ENCODE results near the gene HIC1. TPM values are rescaled to one million over a fixed set of nuclear protein-coding genes. Genes with fewer than 3 reads are reported as not detected.
A peak's percentile ranks its signal among the peaks of the same experiment; 100 is the strongest.

HIC1 gene
- total and polyA plus RNA-seq, 2 experiments from 2014 or later, result 9.4 to 10.2 TPM

DNA sequence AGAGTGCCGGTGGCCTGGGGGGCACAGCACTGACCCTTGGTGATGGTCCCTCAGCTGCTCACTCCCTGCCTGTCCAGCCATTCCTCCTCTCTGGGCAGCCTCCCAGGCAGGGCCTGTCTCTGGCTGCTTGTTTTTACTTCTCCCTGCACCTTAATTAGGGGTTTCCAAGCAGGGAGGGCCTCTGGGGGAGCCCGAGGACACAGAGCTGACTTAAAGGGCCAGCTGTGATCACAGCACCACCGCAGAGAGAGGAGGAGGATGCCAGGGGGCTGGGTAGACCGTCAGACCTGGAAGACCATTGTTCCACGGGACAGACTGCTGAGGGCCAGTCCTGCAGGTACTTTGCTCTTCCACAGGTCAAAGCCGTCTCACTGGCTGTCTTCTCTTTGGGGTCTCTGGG lies 26.2 kb upstream of the HIC1 start:
- no peaks in the 10 kb centered on the region for H3K9me3 ChIP-seq (ENCODE audit: low read depth)
- no peak for DNase-seq (ENCODE audit: low spot score)
- H3K9me2 ChIP-seq (replicated peaks; ENCODE audit: insufficient read depth), result no peaks in the 10 kb centered on the region
- no peak overlapping the region for H3K4me2 ChIP-seq
- peaks cover 40% of the 10 kb centered on the region for H3K27me3 ChIP-seq
- H3K4me1 ChIP-seq (ENCODE audit: insufficient read depth), result peaks cover 23% of the 10 kb centered on the region
- H3K36me3 ChIP-seq (replicated peaks; ENCODE audit: insufficient read depth, low read depth), result no peaks in the 10 kb centered on the region
- WGBS (ENCODE audit: low lambda C conversion rate, missing lambda C conversion rate), result 46% methylated on average over 6 of the region's 6 CpGs
- no peaks in the 10 kb centered on the region for H4K20me1 ChIP-seq (ENCODE audit: insufficient read depth, poor library complexity, severe bottlenecking)
- TF ChIP-seq, protein P1, sequence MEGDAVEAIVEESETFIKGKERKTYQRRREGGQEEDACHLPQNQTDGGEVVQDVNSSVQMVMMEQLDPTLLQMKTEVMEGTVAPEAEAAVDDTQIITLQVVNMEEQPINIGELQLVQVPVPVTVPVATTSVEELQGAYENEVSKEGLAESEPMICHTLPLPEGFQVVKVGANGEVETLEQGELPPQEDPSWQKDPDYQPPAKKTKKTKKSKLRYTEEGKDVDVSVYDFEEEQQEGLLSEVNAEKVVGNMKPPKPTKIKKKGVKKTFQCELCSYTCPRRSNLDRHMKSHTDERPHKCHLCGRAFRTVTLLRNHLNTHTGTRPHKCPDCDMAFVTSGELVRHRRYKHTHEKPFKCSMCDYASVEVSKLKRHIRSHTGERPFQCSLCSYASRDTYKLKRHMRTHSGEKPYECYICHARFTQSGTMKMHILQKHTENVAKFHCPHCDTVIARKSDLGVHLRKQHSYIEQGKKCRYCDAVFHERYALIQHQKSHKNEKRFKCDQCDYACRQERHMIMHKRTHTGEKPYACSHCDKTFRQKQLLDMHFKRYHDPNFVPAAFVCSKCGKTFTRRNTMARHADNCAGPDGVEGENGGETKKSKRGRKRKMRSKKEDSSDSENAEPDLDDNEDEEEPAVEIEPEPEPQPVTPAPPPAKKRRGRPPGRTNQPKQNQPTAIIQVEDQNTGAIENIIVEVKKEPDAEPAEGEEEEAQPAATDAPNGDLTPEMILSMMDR (IDR thresholded peaks at IDR 0.05; ENCODE audit: poor library complexity), result no peak
- TF ChIP-seq EZH2 (IDR thresholded peaks at IDR 0.05; ENCODE audit: borderline replicate concordance) (no peak), EZH2phosphoT487 (IDR thresholded peaks at IDR 0.05; ENCODE audit: low read depth, severe bottlenecking, unreplicated experiment) (no peak)
- H2AFZ ChIP-seq, result no peak overlapping the region
- no peak overlapping the region for H3K4me3 ChIP-seq
- H3K27ac ChIP-seq, result no peak overlapping the region
- H3K79me2 ChIP-seq, result peaks cover 15% of the 10 kb centered on the region

DNA sequence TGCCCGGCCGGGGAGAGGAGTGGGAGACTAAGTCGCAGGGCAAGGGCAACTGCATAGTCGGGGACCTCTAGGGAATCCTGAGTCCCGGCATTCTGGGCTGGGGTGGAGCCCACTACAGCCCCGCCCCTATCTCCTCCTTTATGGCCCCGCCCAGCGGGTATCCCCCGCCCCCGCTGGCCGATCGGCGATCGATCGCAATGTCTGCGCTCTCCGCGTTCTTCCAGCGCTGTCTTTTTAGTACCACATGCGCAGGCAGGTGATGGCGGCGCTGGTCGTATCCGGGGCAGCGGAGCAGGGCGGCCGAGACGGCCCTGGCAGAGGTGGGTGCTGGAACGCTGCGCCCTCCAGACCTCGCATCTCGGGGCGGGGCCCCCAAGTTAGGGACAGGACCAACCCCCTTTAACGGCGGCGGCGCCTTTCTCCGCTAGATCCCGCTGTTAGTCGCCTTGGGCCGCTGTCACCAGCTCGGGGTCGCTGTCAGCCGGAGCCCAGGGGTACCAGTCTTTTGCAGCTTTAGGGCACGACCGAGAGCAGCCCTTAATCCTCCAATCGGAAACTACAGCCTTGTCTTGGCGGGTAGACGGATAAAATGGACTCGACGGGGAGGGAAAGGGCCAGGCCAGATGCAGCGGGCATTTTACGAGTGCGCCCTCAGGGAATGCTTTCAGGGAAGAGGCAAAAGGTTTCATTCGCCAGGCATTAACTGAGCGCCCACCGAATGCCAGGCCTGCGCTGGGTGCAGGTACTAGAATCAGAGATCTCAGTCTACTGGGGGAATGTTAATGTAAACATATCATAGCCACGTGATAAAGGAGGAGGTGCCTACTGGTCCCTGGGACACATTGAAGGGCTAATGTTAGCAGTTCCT lies 24.8 kb upstream of the HIC1 start, which contains the start of gene DPH1:
DPH1 (plus strand) TSS at position 243 of the 868 bp plus-strand sequence; CDS start at position 260, 17 bp downstream.
- Histone ChIP-seq H3K4me1 (ENCODE audit: insufficient read depth) (peaks cover 14% of the 10 kb centered on the region), H3K9me2 (replicated peaks; ENCODE audit: insufficient read depth) (no peaks in the 10 kb centered on the region), H3K36me3 (replicated peaks; ENCODE audit: insufficient read depth, low read depth) (no peaks in the 10 kb centered on the region), H3K9me3 (ENCODE audit: low read depth) (no peaks in the 10 kb centered on the region), H4K20me1 (ENCODE audit: insufficient read depth, poor library complexity, severe bottlenecking) (no peaks in the 10 kb centered on the region), H3K27ac (no peak within 1 kb of the TSS), H3K4me3 (peak within 1 kb of the TSS; percentile 95), H2AFZ (peak within 1 kb of the TSS; percentile 81), H3K27me3 (peaks cover 25% of the 10 kb centered on the region), H3K79me2 (peaks cover 15% of the 10 kb centered on the region), H3K4me2 (peak within 1 kb of the TSS; percentile 76)
- TF ChIP-seq, protein P1 (IDR thresholded peaks at IDR 0.05; ENCODE audit: poor library complexity), result no peak
- TF ChIP-seq EZH2phosphoT487 (IDR thresholded peaks at IDR 0.05; ENCODE audit: low read depth, severe bottlenecking, unreplicated experiment) (no peak), EZH2 (IDR thresholded peaks at IDR 0.05; ENCODE audit: borderline replicate concordance) (no peak)
- peak; percentile 93 for DNase-seq (ENCODE audit: low spot score)
- 3% methylated on average over 58 of the region's 59 CpGs for WGBS (ENCODE audit: low lambda C conversion rate, missing lambda C conversion rate)

DNA sequence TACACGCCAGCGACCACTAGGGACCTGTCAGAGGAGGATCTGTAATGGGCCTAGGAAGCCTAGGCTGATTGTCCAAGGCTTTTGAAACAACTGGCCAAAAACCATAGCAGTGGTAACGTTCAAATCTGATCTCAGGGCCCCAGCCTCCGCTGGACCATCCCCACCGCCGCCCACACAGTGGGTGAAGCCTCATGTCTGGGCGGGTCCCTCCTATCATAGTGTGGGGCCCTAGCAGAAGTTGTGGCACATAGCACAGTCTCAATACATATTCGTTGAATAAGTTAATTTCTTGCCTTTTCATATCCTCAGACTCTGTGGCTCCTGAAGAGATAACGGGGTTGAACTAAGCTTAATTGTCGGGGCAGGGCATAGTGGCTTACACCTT lies 24.1 kb upstream of the HIC1 start:
- Histone ChIP-seq H3K4me1 (ENCODE audit: insufficient read depth) (peaks cover 8% of the 10 kb centered on the region), H3K4me3 (no peak overlapping the region), H3K27ac (no peak overlapping the region), H3K79me2 (peaks cover 15% of the 10 kb centered on the region), H4K20me1 (ENCODE audit: insufficient read depth, poor library complexity, severe bottlenecking) (no peaks in the 10 kb centered on the region), H3K36me3 (replicated peaks; ENCODE audit: insufficient read depth, low read depth) (no peaks in the 10 kb centered on the region), H3K27me3 (peaks cover 21% of the 10 kb centered on the region), H3K9me2 (replicated peaks; ENCODE audit: insufficient read depth) (no peaks in the 10 kb centered on the region), H3K4me2 (peak overlapping the region; percentile 76), H2AFZ (no peak overlapping the region), H3K9me3 (ENCODE audit: low read depth) (no peaks in the 10 kb centered on the region)
- DNase-seq (ENCODE audit: low spot score), result no peak
- WGBS (ENCODE audit: low lambda C conversion rate, missing lambda C conversion rate), result 31% methylated on average over 10 of the region's 10 CpGs
- TF ChIP-seq, protein P1 (IDR thresholded peaks at IDR 0.05; ENCODE audit: poor library complexity), result peak; percentile 53
- no peak for TF ChIP-seq EZH2 (IDR thresholded peaks at IDR 0.05; ENCODE audit: borderline replicate concordance)
- TF ChIP-seq EZH2phosphoT487 (IDR thresholded peaks at IDR 0.05; ENCODE audit: low read depth, severe bottlenecking, unreplicated experiment), result no peak
